Testis (tissue), 2 donors: ENCODE results near the gene KRT39.

Experiments used
- POLR2A ChIP-seq: fragments of 450-650 bp; IDR thresholded peaks from one replicate; pipeline ENCODE4 v1.6.1; 2017; ENCODE audit warnings: antibody characterized with exemption, mild to moderate bottlenecking, moderate library complexity
- TF ChIP-seq, protein P1 (sequence below), 3 experiments: fragments of 450-650 bp in 2 of 3; fragments of 200-600 bp in 1 of 3; sonication (generic) in 1 of 3; IDR thresholded peaks; one replicate each; pipeline ENCODE4 v1.5.1; 2016 to 2019; ENCODE audit warnings: antibody characterized with exemption in 3 of 3, mild to moderate bottlenecking in 2 of 3, moderate library complexity in 1 of 3

DNA sequence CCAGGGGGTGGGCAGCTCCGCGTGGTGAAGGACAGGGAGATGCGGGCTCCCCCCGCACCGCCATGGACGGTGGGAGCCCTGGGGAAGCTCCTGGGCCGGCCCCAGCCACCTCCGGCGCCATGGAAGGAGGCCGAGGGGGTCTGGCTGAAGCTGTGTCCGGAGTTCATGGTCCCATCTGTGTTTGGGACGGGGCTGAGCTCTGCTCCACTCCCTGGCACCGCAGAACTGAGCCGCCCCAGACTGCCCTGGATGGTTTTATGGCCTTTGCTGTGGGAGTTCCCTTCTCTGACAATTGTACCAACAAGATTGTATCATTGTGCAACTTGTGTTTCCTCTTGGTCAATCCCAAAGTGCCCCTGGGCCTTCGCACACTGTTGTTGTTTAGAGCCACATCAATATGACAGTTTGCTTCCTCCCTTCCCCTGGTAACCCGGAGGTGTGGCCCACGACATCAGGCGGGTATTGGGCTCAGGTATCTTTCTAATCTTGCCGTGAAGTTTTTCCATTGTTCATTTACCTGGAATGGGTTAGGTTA lies 30.2 kb downstream of the KRT39 start:
- TF ChIP-seq, protein P1, sequence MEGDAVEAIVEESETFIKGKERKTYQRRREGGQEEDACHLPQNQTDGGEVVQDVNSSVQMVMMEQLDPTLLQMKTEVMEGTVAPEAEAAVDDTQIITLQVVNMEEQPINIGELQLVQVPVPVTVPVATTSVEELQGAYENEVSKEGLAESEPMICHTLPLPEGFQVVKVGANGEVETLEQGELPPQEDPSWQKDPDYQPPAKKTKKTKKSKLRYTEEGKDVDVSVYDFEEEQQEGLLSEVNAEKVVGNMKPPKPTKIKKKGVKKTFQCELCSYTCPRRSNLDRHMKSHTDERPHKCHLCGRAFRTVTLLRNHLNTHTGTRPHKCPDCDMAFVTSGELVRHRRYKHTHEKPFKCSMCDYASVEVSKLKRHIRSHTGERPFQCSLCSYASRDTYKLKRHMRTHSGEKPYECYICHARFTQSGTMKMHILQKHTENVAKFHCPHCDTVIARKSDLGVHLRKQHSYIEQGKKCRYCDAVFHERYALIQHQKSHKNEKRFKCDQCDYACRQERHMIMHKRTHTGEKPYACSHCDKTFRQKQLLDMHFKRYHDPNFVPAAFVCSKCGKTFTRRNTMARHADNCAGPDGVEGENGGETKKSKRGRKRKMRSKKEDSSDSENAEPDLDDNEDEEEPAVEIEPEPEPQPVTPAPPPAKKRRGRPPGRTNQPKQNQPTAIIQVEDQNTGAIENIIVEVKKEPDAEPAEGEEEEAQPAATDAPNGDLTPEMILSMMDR (IDR thresholded peaks at IDR 0.05), result no peak
- TF ChIP-seq POLR2A, result no peak
